ENCODE results near the gene CCDC172.
"Not testable (repeated sequence)": the region's sequence is repeated elsewhere in the genome, so short reads cannot be mapped to it uniquely, and the experiment has no call there.

Gene CCDC172

DNA sequence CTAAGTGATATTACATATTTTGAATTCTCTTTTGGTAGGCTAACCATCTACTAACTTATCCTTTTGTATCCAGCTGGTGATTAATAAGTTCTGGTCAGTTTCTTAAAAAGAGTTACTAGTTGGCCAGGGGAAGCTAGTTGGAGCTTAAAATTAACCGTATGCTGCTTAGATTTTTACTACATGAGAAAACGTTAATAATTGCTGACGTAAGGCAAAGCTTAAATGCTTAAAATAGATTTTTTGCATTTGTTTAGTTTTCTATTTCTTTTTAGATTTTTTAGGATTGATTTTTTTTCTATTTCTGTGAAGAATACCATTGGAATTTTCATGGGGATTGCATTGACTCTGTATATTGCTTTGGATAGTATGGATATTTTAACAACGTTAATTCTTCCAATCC, 32.6 kb downstream of the CCDC172 start:
- TF ChIP-seq CTCF (IDR thresholded peaks at IDR 0.05; ENCODE audit: control extremely low read depth, extremely low read depth, low read depth, missing control alignments), result no peak
- no peak for DNase-seq (ENCODE audit: extremely low spot score)
- CTCF ChIA-PET, result no interaction called here

GRCh38 chr10:116364868-116365267, 40.6 kb downstream of the CCDC172 start:
- no peak for DNase-seq (ENCODE audit: extremely low spot score)
- TF ChIP-seq CTCF (IDR thresholded peaks at IDR 0.05; ENCODE audit: control extremely low read depth, extremely low read depth, low read depth, missing control alignments), result no peak
- POLR2A ChIA-PET, result no interaction called here
- CTCF ChIA-PET, result interaction anchor here (1.2 to 2.5 kb wide), 4 partner anchors 11 to 113 kb away, joined by 3 to 7 read pairs (median 4); no protein-coding TSS in a partner anchor

More for the DNA sequence above, 32.6 kb downstream of the CCDC172 start:
- POLR2A ChIA-PET, result no interaction called here

DNA sequence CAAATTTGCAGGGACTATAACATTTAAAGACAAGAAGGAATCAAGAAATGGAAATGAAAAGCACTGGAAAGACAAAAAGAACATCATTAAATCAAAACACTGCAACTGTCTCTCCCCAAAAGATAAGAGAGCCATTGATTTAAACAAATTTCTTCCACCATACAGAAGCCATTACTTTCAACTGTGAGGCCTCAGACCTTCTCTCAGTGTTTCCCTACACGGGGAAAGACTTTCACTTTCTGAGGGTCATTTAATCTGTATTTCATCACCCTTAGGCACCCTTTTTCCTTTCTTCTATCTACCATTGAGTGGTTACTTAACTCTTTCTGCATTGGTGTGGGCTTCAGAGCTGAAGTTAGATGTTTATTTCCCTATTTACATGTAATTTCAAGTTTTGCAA, 47.5 kb downstream of the CCDC172 start:
- CTCF ChIA-PET, result no interaction called here
- TF ChIP-seq CTCF (IDR thresholded peaks at IDR 0.05; ENCODE audit: control extremely low read depth, extremely low read depth, low read depth, missing control alignments), result no peak
- POLR2A ChIA-PET, result no interaction called here
- no peak for DNase-seq (ENCODE audit: extremely low spot score)

- no peak for TF ChIP-seq CTCF (IDR thresholded peaks at IDR 0.05; ENCODE audit: control extremely low read depth, extremely low read depth, low read depth, missing control alignments)
- ChIA-PET CTCF (no interaction called here), POLR2A (no interaction called here)
- no peak for DNase-seq (ENCODE audit: extremely low spot score)
These were observed 58.0 kb downstream of the CCDC172 start for GRCh38 chr10:116382290-116382689.

GRCh38 chr10:116385311-116385710, 61.1 kb downstream of the CCDC172 start:
- no peak for TF ChIP-seq CTCF (IDR thresholded peaks at IDR 0.05; ENCODE audit: control extremely low read depth, extremely low read depth, low read depth, missing control alignments)
- ChIA-PET CTCF (interaction anchor here (0.7 to 3.0 kb wide), 6 partner anchors 10 to 1243 kb away, joined by 3 to 7 read pairs (median 4); no protein-coding TSS in a partner anchor), POLR2A (no interaction called here)
- DNase-seq (ENCODE audit: extremely low spot score), result no peak

- ChIA-PET CTCF (interaction anchor here (0.7 to 3.0 kb wide), 7 partner anchors 9 to 1244 kb away, joined by 3 to 7 read pairs (median 3); no protein-coding TSS in a partner anchor), POLR2A (no interaction called here)
- TF ChIP-seq CTCF (IDR thresholded peaks at IDR 0.05; ENCODE audit: control extremely low read depth, extremely low read depth, low read depth, missing control alignments), result no peak
- DNase-seq (ENCODE audit: extremely low spot score), result no peak
These were observed 62.0 kb downstream of the CCDC172 start for GRCh38 chr10:116385994-116386809.

GRCh38 chr10:116393246-116393831, 69.1 kb downstream of the CCDC172 start:
- CTCF ChIA-PET, result interaction anchor here (1.4 kb wide), 1 partner anchor 9 kb away, joined by 3 read pairs; no protein-coding TSS in a partner anchor
- DNase-seq (ENCODE audit: extremely low spot score); POLR2A ChIA-PET: not testable (repeated sequence)
